Measurements from ENCODE around the gene FCSK. TPM values are rescaled to one million over a fixed set of nuclear protein-coding genes. Genes with fewer than 3 reads are reported as not detected.

The FCSK gene
- total and polyA plus RNA-seq, 9 donors = 5.1 to 29.4 (median 20.0) TPM

DNA sequence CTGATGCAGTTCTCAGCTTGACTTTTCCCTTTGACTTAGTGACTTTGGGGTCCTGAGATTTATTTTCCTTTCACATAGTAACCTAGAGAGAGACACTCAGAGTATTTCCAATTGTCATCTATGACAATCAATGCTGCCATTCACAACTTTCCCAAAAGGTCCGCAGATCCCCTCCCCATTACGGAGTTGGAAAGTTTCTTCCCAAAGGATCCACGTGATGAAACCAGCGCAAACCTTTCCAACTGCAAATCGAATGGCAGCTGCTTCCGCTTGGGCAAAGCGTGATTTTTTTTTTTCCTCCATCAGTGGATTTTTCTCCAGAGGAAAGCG lies 538 bp upstream of the FCSK start:
- H3K27ac ChIP-seq = no peak overlapping the region
- TF ChIP-seq, protein P1, sequence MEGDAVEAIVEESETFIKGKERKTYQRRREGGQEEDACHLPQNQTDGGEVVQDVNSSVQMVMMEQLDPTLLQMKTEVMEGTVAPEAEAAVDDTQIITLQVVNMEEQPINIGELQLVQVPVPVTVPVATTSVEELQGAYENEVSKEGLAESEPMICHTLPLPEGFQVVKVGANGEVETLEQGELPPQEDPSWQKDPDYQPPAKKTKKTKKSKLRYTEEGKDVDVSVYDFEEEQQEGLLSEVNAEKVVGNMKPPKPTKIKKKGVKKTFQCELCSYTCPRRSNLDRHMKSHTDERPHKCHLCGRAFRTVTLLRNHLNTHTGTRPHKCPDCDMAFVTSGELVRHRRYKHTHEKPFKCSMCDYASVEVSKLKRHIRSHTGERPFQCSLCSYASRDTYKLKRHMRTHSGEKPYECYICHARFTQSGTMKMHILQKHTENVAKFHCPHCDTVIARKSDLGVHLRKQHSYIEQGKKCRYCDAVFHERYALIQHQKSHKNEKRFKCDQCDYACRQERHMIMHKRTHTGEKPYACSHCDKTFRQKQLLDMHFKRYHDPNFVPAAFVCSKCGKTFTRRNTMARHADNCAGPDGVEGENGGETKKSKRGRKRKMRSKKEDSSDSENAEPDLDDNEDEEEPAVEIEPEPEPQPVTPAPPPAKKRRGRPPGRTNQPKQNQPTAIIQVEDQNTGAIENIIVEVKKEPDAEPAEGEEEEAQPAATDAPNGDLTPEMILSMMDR (IDR thresholded peaks at IDR 0.05) = no peak
- TF ChIP-seq EP300 (IDR thresholded peaks at IDR 0.05) (no peak), POLR2A (IDR thresholded peaks at IDR 0.05) (no peak)
- intact Hi-C loops (cut with DNase I) = loop anchor here in 1 of 4 donors (5.0 kb wide), 1 partner anchor 67 kb away; no protein-coding TSS in a partner anchor
- H3K4me1 ChIP-seq (ENCODE audit: insufficient read depth) = peaks cover 7% of the 10 kb centered on the region
- H3K4me3 ChIP-seq = peak overlapping the region; percentile 71
- WGBS, 3 donors = 0% methylated on average over 8 of the region's 8 CpGs
- no peak for DNase-seq
- no peaks in the 10 kb centered on the region for H3K27me3 ChIP-seq
- H3K9me3 ChIP-seq = no peaks in the 10 kb centered on the region
- H3K36me3 ChIP-seq = no peaks in the 10 kb centered on the region

DNA sequence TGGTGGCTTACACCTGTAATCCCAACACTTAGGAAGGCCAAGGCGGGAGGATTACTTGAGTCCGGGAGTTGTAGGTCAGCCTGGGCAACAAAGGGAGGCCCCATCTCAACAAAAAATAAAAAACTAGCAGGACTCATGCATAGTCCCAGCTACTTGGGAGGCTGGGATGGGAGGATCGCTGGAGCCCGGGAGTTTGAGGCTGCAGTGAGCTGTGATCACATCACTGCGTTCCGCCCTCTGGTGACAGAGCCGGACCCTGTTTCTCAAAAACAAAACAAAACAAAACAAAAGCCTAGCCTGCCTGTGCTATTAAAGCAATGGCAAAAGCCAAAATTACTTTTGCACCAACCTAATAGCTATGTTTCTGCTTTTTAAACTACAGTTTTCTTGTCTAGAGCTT lies 1.5 kb downstream of the FCSK start:
- H3K27me3 ChIP-seq = no peaks in the 10 kb centered on the region
- H3K36me3 ChIP-seq = no peaks in the 10 kb centered on the region
- TF ChIP-seq, protein P1 (IDR thresholded peaks at IDR 0.05) = no peak
- TF ChIP-seq EP300 (IDR thresholded peaks at IDR 0.05) (no peak), POLR2A (IDR thresholded peaks at IDR 0.05) (no peak)
- H3K9me3 ChIP-seq = no peaks in the 10 kb centered on the region
- intact Hi-C loops (cut with DNase I) = no loop called here
- DNase-seq = no peak
- no peak overlapping the region for H3K4me3 ChIP-seq
- no peak overlapping the region for H3K27ac ChIP-seq
- H3K4me1 ChIP-seq (ENCODE audit: insufficient read depth) = peaks cover 7% of the 10 kb centered on the region
- WGBS, 3 donors = 76 to 86% (median 82%) methylated on average over 7 of the region's 7 CpGs

DNA sequence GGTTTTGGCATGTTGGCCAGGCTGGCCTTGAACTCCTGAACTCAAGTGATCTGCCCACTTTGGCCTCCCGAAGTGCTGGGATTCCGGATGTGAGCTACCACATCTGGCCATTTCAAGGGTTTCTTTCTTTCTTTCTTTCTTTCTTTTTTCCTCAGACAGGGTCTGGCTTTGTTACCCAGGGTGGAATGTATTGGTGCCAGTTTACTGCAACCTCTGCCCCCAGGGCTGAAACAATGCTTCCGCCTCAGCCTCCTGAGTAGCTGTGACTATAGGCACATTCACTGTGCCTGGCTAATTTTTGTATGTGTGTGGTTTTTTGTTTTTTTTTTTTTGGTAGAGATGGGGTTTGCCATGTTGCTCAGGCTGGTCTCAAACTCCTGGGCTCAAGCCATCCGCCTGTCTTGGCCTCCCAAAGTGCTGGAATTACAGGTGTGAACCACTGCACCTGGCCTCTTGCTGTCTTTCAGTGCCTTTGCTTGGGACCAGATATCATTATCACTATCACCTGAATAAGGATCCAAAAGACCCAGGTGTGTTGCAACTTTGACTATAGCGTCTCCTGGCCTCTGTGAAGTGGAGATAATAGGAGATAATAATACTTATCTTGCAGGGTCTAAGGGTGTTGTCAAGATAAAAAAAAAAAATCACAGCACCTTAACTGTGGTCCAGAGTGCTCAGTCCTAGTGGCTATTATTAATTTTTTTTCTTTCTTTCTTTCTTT lies 3.2 kb downstream of the FCSK start:
- WGBS, 3 donors = 67 to 79% (median 70%) methylated on average over 5 of the region's 5 CpGs
- intact Hi-C loops (cut with DNase I) = no loop called here
- H3K4me3 ChIP-seq = no peak overlapping the region
- DNase-seq = no peak
- H3K27me3 ChIP-seq = no peaks in the 10 kb centered on the region
- H3K9me3 ChIP-seq = no peaks in the 10 kb centered on the region
- H3K27ac ChIP-seq = no peak overlapping the region
- H3K4me1 ChIP-seq (ENCODE audit: insufficient read depth) = peaks cover 5% of the 10 kb centered on the region
- TF ChIP-seq POLR2A (IDR thresholded peaks at IDR 0.05) (no peak), EP300 (IDR thresholded peaks at IDR 0.05) (no peak)
- TF ChIP-seq, protein P1 (IDR thresholded peaks at IDR 0.05) = no peak
- H3K36me3 ChIP-seq = no peaks in the 10 kb centered on the region

DNA sequence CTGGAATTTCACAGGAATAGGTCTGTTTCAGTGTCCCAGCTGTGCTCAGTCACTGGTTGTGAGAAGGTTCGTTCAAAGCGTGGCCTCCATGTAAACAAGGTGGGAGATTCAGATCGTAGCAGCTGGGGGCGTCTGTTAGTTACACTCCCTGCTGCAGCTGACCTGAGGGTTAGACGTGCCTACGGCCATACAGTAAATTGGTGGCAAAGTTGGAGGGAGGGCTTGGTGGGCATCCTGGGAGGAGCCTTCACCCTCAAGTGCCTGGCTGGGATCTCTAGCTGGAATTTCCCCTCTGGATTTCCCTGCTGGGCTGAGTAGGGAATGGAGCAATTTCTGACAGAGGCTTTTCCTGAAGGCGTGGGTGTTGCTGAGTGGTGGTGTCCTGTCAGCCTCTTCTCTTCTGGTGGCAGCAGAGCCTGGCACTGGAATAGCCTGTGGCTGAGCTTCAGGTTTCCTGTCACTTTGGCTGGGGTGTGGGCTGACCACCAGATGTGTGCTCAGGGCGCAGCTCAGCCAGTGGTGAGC lies 6.4 kb downstream of the FCSK start:
- peaks cover 3% of the 10 kb centered on the region for H3K4me1 ChIP-seq (ENCODE audit: insufficient read depth)
- H3K27ac ChIP-seq = no peak overlapping the region
- no peaks in the 10 kb centered on the region for H3K36me3 ChIP-seq
- intact Hi-C loops (cut with DNase I) = no loop called here
- no peak for DNase-seq
- H3K27me3 ChIP-seq = no peaks in the 10 kb centered on the region
- TF ChIP-seq EP300 (IDR thresholded peaks at IDR 0.05) (no peak), POLR2A (IDR thresholded peaks at IDR 0.05) (no peak)
- TF ChIP-seq, protein P1 (IDR thresholded peaks at IDR 0.05) = no peak
- H3K9me3 ChIP-seq = no peaks in the 10 kb centered on the region
- WGBS, 3 donors = 32 to 52% (median 39%) methylated on average over 8 of the region's 8 CpGs
- H3K4me3 ChIP-seq = no peak overlapping the region
